H1 (cell line): Measurements from ENCODE around the gene GRM7. TPM values are rescaled to one million over a fixed set of nuclear protein-coding genes. Genes with fewer than 3 reads are reported as not detected.

Source experiments
- CTCF ChIA-PET: fragments of 300-600 bp; sonication (Branson Sonifier 250); formaldehyde crosslinking; loops from one replicate; lab custom pipeline; 2021; ENCODE audit not compliant: partially characterized antibody; lab: Charles Lee
- POLR2A ChIA-PET: fragments of 300-600 bp; sonication (Branson Sonifier 250); formaldehyde crosslinking; loops from one replicate; lab custom pipeline; 2021; ENCODE audit warnings: inconsistent platforms; ENCODE audit not compliant: partially characterized antibody; lab: Charles Lee
- DNase-seq, 2 experiments: peaks; one replicate each; pipeline versions ENCODE4 v3.0.0 to v3.0.0-alpha.2; 2010 to 2022; ENCODE audit warnings: low spot score in 2 of 2, low read depth in 1 of 2, mixed read lengths in 1 of 2
- FAIRE-seq: peaks from 2 replicates; lab custom pipeline; 2011; peaks lifted over from hg19 to GRCh38; lab: Jason Lieb, UNC
- H2AFZ ChIP-seq: 2 replicates; pipeline ENCODE4 v1.8.1; 2012; ENCODE audit warnings: low read length, inconsistent platforms
- H2AK5ac ChIP-seq: 2 replicates; pipeline ENCODE4 v1.6.1; 2013; ENCODE audit warnings: low read depth, low read length
- H2BK120ac ChIP-seq: replicated peaks from 2 replicates; pipeline ENCODE3; 2013; ENCODE audit warnings: low read depth, low read length, inconsistent platforms
- H2BK12ac ChIP-seq: 2 replicates; pipeline ENCODE4 v1.6.1; 2013; ENCODE audit warnings: low read depth, low read length
- H2BK15ac ChIP-seq: 2 replicates; pipeline ENCODE4 v1.6.1; 2013; ENCODE audit warnings: low read length
- H2BK20ac ChIP-seq: 2 replicates; pipeline ENCODE4 v1.6.1; 2013; ENCODE audit warnings: low read length
- H2BK5ac ChIP-seq: 2 replicates; pipeline ENCODE4 v1.6.1; 2013; ENCODE audit warnings: low read depth, low read length
- H3K14ac ChIP-seq: 2 replicates; pipeline ENCODE4 v1.6.1; 2013; ENCODE audit warnings: inconsistent platforms; ENCODE audit not compliant: insufficient read length
- H3K18ac ChIP-seq: 2 replicates; pipeline ENCODE4 v1.6.1; 2013; ENCODE audit warnings: low read length; ENCODE audit errors: extremely low read depth
- H3K23ac ChIP-seq: 2 replicates; pipeline ENCODE4 v1.6.1; 2013; ENCODE audit warnings: inconsistent platforms; ENCODE audit not compliant: insufficient read length
- H3K23me2 ChIP-seq: 2 replicates; pipeline ENCODE4 v1.6.1; 2013; ENCODE audit warnings: low read depth, low read length
- H3K27ac ChIP-seq: 2 replicates; pipeline ENCODE4 v1.6.1; 2011; ENCODE audit warnings: low read depth, low read length, inconsistent platforms
- H3K27me3 ChIP-seq, 4 experiments: replicated peaks in 1 of 4; 1 replicate in 1 of 4; 2 replicates in 3 of 4; pipeline versions ENCODE4 v1.6.1 to v1.8.1; 2011 to 2013; ENCODE audit warnings: low read length in 3 of 4, mild to moderate bottlenecking in 3 of 4, inconsistent platforms in 2 of 4, mixed read lengths in 2 of 4, moderate library complexity in 1 of 4; ENCODE audit not compliant: control insufficient read depth in 3 of 4, insufficient read depth in 3 of 4; ENCODE audit errors: extremely low read depth in 1 of 4
- H3K36me3 ChIP-seq, 4 experiments: 2 replicates each; pipeline versions ENCODE4 v1.6.1 to v1.8.1; 2011 to 2013; ENCODE audit warnings: mild to moderate bottlenecking in 4 of 4, low read length in 3 of 4, moderate library complexity in 2 of 4, control low read depth in 1 of 4, inconsistent platforms in 1 of 4; ENCODE audit not compliant: insufficient read depth in 4 of 4, control insufficient read depth in 2 of 4
- H3K4ac ChIP-seq: replicated peaks from 2 replicates; pipeline ENCODE3; 2013; ENCODE audit warnings: low read length, low read depth, mixed read lengths, inconsistent platforms; ENCODE audit not compliant: insufficient read length
- H3K4me1 ChIP-seq, 4 experiments: replicated peaks in 1 of 4; 1 replicate in 1 of 4; 2 replicates in 3 of 4; pipeline versions ENCODE4 v1.6.1 to v1.8.1; 2011 to 2013; ENCODE audit warnings: low read length in 3 of 4, inconsistent platforms in 2 of 4, mixed read lengths in 1 of 4; ENCODE audit not compliant: insufficient read depth in 4 of 4, control insufficient read depth in 3 of 4
- H3K4me2 ChIP-seq, 2 experiments: 2 replicates each; pipeline versions ENCODE4 v1.6.1 to v1.8.1; 2011 to 2013; ENCODE audit warnings: low read depth in 2 of 2, low read length in 2 of 2, control low read depth in 1 of 2, inconsistent platforms in 1 of 2, mild to moderate bottlenecking in 1 of 2; ENCODE audit not compliant: insufficient read depth in 1 of 2
- H3K4me3 ChIP-seq, 4 experiments: fragments of 200-600, 300-600 bp in 1 of 4; sonication (generic), shearing (Covaris generic), sonication (Bioruptor Twin) in 1 of 4; 2 replicates each; pipeline versions ENCODE4 v1.5.1 to v1.8.1; 2011 to 2016; ENCODE audit warnings: low read length in 4 of 4, low read depth in 3 of 4, control low read depth in 2 of 4, inconsistent platforms in 2 of 4, mild to moderate bottlenecking in 2 of 4, mixed read lengths in 1 of 4, moderate library complexity in 1 of 4; ENCODE audit not compliant: insufficient read depth in 2 of 4; ENCODE audit errors: extremely low read depth in 1 of 4
- H3K56ac ChIP-seq: replicated peaks from 2 replicates; pipeline ENCODE3; 2013; ENCODE audit warnings: low read depth, mild to moderate bottlenecking, mixed read lengths, low read length, inconsistent platforms; ENCODE audit not compliant: insufficient read length
- H3K79me1 ChIP-seq: 2 replicates; pipeline ENCODE4 v1.6.1; 2013; ENCODE audit warnings: low read depth, low read length, control low read depth
- H3K79me2 ChIP-seq, 2 experiments: 2 replicates each; pipeline versions ENCODE4 v1.6.1 to v1.8.1; 2012 to 2013; ENCODE audit warnings: low read length in 2 of 2, mild to moderate bottlenecking in 2 of 2, inconsistent platforms in 1 of 2; ENCODE audit not compliant: insufficient read depth in 2 of 2, control insufficient read depth in 1 of 2
- H3K9ac ChIP-seq, 4 experiments: replicated peaks in 1 of 4; 1 replicate in 1 of 4; 2 replicates in 3 of 4; pipeline versions ENCODE4 v1.6.1 to v1.8.1; 2011 to 2013; ENCODE audit warnings: low read depth in 3 of 4, low read length in 3 of 4, control low read depth in 2 of 4, mild to moderate bottlenecking in 2 of 4, moderate library complexity in 2 of 4, inconsistent platforms in 1 of 4; ENCODE audit errors: extremely low read depth in 1 of 4
- H3K9me3 ChIP-seq, 2 experiments: 2 replicates each; pipeline versions ENCODE4 v1.6.1 to v1.8.1; 2012 to 2013; ENCODE audit warnings: mild to moderate bottlenecking in 2 of 2, moderate library complexity in 2 of 2, control low read depth in 1 of 2, inconsistent platforms in 1 of 2, low read depth in 1 of 2, low read length in 1 of 2, mixed read lengths in 1 of 2; ENCODE audit not compliant: insufficient read depth in 2 of 2
- H4K20me1 ChIP-seq, 2 experiments: replicated peaks in 1 of 2; 2 replicates each; pipeline versions ENCODE3 to v1.8.1; 2011 to 2013; ENCODE audit warnings: inconsistent platforms in 2 of 2, low read length in 2 of 2, mild to moderate bottlenecking in 1 of 2; ENCODE audit not compliant: insufficient read depth in 2 of 2, control insufficient read depth in 1 of 2
- H4K5ac ChIP-seq: 2 replicates; pipeline ENCODE4 v1.6.1; 2013; ENCODE audit warnings: low read length, low read depth, mixed read lengths, inconsistent platforms; ENCODE audit not compliant: insufficient read length
- H4K8ac ChIP-seq: 2 replicates; pipeline ENCODE4 v1.8.0; 2013; ENCODE audit warnings: mild to moderate bottlenecking, moderate library complexity, low read length, inconsistent platforms; ENCODE audit not compliant: insufficient read depth; ENCODE audit errors: extremely low read depth
- H4K91ac ChIP-seq: replicated peaks from 2 replicates; pipeline ENCODE3; 2013; ENCODE audit warnings: low read length, mixed read lengths, inconsistent platforms; ENCODE audit not compliant: insufficient read length
- ASH2L ChIP-seq: fragments of 200-600, 300-600 bp; sonication (generic); IDR thresholded peaks from one replicate; pipeline ENCODE4 v1.7.1; 2017; ENCODE audit warnings: low read length
- BCL11A ChIP-seq, 2 experiments: IDR thresholded peaks; one replicate each; pipeline ENCODE4 v1.6.1; 2011; ENCODE audit warnings: low read depth in 2 of 2, low read length in 2 of 2, mild to moderate bottlenecking in 2 of 2
- FOSL1 ChIP-seq: IDR thresholded peaks from 2 replicates; pipeline ENCODE4 v1.6.1; 2011; ENCODE audit warnings: mild to moderate bottlenecking, low read depth, low read length, moderate library complexity; ENCODE audit not compliant: insufficient read depth
- JUND ChIP-seq: IDR thresholded peaks from 2 replicates; pipeline ENCODE4 v1.6.1; 2011; ENCODE audit warnings: mild to moderate bottlenecking, improper control_type of control experiment, low read length
- RAD21 ChIP-seq, 2 experiments: IDR thresholded peaks in 1 of 2; conservative IDR thresholded peaks in 1 of 2; 2 replicates each; pipeline ENCODE4 v1.6.1; 2011; ENCODE audit warnings: low read depth in 2 of 2, low read length in 2 of 2, improper control_type of control experiment in 1 of 2, inconsistent platforms in 1 of 2, mild to moderate bottlenecking in 1 of 2, moderate library complexity in 1 of 2
- SAP30 ChIP-seq: fragments of 300-600 bp; sonication (generic); IDR thresholded peaks from 2 replicates; pipeline ENCODE4 v1.7.1; 2012; ENCODE audit warnings: low read length, moderate library complexity, mild to moderate bottlenecking, inconsistent platforms; ENCODE audit not compliant: insufficient read depth, insufficient replicate concordance
- SIN3A ChIP-seq, 2 experiments: IDR thresholded peaks in 1 of 2; conservative IDR thresholded peaks in 1 of 2; 2 replicates each; pipeline ENCODE4 v1.6.1; 2011 to 2012; ENCODE audit warnings: low read length in 2 of 2, improper control_type of control experiment in 1 of 2, low read depth in 1 of 2, mild to moderate bottlenecking in 1 of 2
- SP1 ChIP-seq: IDR thresholded peaks from 2 replicates; pipeline ENCODE4 v1.6.1; 2011; ENCODE audit warnings: low read depth, low read length
- WGBS, 2 experiments: shearing (Covaris generic) in 1 of 2; methylation state at CpG; one replicate each; pipeline versions ENCODE4 v1.1.6 to v1.1.7; 2013 to 2015; ENCODE audit warnings: low lambda C conversion rate in 2 of 2, mixed read lengths in 2 of 2, inconsistent platforms in 1 of 2, low coverage in 1 of 2, missing lambda C conversion rate in 1 of 2; ENCODE audit not compliant: insufficient replicate concordance in 2 of 2, insufficient coverage in 1 of 2, insufficient read length in 1 of 2; ENCODE audit errors: extremely low coverage in 1 of 2, missing lambda C conversion rate in 1 of 2; 5-methylcytosine and 5-hydroxymethylcytosine counted together
- polyA plus RNA-seq, 7 experiments: library from polyadenylated mRNA; depleted of rRNA in 3 of 7; stranded (reverse) in 5 of 7; unstranded in 2 of 7; fragments of >200 nt in 5 of 7; fragments of 200-250 nt in 2 of 7; gene quantifications; 1 replicate in 5 of 7; 2 replicates in 1 of 7; 4 replicates in 1 of 7; pipeline versions ENCODE4 v1.2.1 to v1.2.3, GENCODE V29; 2011 to 2013; ENCODE audit warnings: missing spikeins in 2 of 7, mixed read lengths in 2 of 7
- total RNA-seq: library from RNA; stranded (reverse); fragmentation: NEBNext Ultra II Directional; extraction: Animal tissue kit (Norgen Biotek cat#: 25700); gene quantifications from 2 replicates; pipeline ENCODE4 v1.2.1, GENCODE V29; 2021
- TF ChIP-seq, protein P1 (sequence below): IDR thresholded peaks from 2 replicates; pipeline ENCODE4 v1.6.1; 2011; ENCODE audit warnings: low read depth, mild to moderate bottlenecking, low read length; ENCODE audit not compliant: insufficient read depth

The GRM7 gene
- total and polyA plus RNA-seq, 2 of the 8 experiments (the other 6 are each of a cell fraction or from before 2014, with no cell fraction given), result 0.17 to 0.24 TPM

DNA sequence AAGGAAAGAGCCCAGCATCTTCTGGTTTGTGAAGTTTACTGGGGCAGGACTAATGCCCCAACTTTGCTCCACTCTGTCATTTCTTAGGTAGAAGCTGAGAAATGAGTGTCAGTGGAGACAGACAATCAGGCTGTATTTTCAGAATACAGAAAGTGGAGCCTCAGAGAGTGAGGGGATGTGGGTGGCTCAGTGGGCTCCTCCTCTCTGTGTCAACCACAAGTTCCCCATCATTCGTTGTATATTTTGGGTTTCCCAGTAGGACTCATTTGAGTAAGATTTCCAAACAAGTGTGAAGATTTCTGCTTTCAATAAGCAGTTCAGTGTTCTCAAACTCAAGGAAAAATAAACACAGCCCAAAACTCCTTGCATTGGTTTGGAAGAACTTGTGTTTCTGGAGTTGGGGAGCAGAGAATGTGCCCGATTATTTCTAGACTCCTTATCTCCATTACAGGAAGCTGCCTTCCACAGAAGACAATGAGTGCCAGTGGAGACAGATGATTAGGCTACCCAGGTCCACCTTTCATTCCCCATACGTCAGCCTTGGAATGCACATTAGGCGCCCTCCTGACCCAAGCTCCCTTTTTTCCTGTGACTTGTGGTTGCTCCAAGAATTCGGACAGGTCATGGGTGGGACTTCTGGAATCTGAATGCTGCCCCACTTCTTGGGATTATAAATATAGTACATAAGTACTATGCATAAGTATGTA, 848.6 kb downstream of the GRM7 start:
- no peak overlapping the region for H2AFZ ChIP-seq
- 90% methylated on average over 5 of the region's 5 CpGs; no CpG with 5 or more reads in 1 of the 2 experiments for WGBS, 2 experiments

More for the DNA sequence above, 848.6 kb downstream of the GRM7 start:
- Histone ChIP-seq H3K4me3 (no peak overlapping the region), H3K56ac (no peak overlapping the region), H2BK120ac (no peak overlapping the region), H3K23me2 (no peaks in the 10 kb centered on the region), H2BK5ac (no peak overlapping the region), H3K9ac (no peak overlapping the region), H2BK15ac (no peak overlapping the region), H3K23ac (no peak overlapping the region), H4K5ac (no peak overlapping the region), H2AK5ac (no peak overlapping the region), H3K14ac (no peak overlapping the region), H4K8ac (no peak overlapping the region), H3K9me3 (no peaks in the 10 kb centered on the region), H2BK12ac (no peak overlapping the region), H3K4me2 (no peak overlapping the region), H4K20me1 (no peaks in the 10 kb centered on the region), H3K79me1 (no peaks in the 10 kb centered on the region), H3K4ac (no peak overlapping the region), H2BK20ac (no peak overlapping the region), H3K27me3 (no peaks in the 10 kb centered on the region), H3K36me3 (no peaks in the 10 kb centered on the region), H3K79me2 (no peaks in the 10 kb centered on the region), H3K4me1 (peaks cover 0 to 9% (median 4%) of the 10 kb centered on the region in 4 experiments; a peak in 3 of 7 replicates), H3K18ac (no peak overlapping the region), H3K27ac (no peak overlapping the region), H4K91ac (no peak overlapping the region)
- ChIA-PET POLR2A (no interaction called here), CTCF (interaction anchor here (1.2 kb wide), 1 partner anchor 9 kb away, joined by 3 read pairs; no protein-coding TSS in a partner anchor)
- TF ChIP-seq RAD21 (IDR thresholded peaks at IDR 0.05 in 1 of 2, conservative IDR thresholded peaks at IDR 0.05 in 1 of 2; ENCODE audit: low read depth in 2 of 2, low read length in 2 of 2) (no peak), BCL11A (IDR thresholded peaks at IDR 0.05; ENCODE audit: low read depth in 2 of 2, low read length in 2 of 2) (no peak), FOSL1 (no peak), SIN3A (conservative IDR thresholded peaks at IDR 0.05 in 1 of 2, IDR thresholded peaks at IDR 0.05 in 1 of 2; ENCODE audit: low read depth in 1 of 2, low read length in 2 of 2) (no peak), SAP30 (no peak), SP1 (no peak), JUND (no peak), ASH2L (no peak)
- TF ChIP-seq, protein P1, sequence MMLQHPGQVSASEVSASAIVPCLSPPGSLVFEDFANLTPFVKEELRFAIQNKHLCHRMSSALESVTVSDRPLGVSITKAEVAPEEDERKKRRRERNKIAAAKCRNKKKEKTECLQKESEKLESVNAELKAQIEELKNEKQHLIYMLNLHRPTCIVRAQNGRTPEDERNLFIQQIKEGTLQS, result no peak
- DNase-seq (no peak), FAIRE-seq (no peak)
